Measurements from ENCODE around the gene GABRA6. TPM values are rescaled to one million over a fixed set of nuclear protein-coding genes. Genes with fewer than 3 reads are reported as not detected.

Gene GABRA6
- polyA plus RNA-seq, 1 donor: not detected

GRCh38 chr5:161691911-161692310 lies 6.4 kb downstream of the GABRA6 start:
- DNase-seq: no peak
- Histone ChIP-seq H3K9me3 (ENCODE audit: control insufficient read depth, low read depth, low read length) (no peaks in the 10 kb centered on the region), H3K27me3 (ENCODE audit: control insufficient read depth, insufficient read depth, low read length) (no peaks in the 10 kb centered on the region), H3K4me3 (ENCODE audit: low read length) (no peak overlapping the region), H3K4me1 (ENCODE audit: control insufficient read depth, insufficient read depth, low read length) (no peaks in the 10 kb centered on the region), H3K27ac (ENCODE audit: low read length) (no peak overlapping the region), H3K36me3 (ENCODE audit: control insufficient read depth, insufficient read depth, low read length) (no peaks in the 10 kb centered on the region)
- WGBS (ENCODE audit: insufficient coverage, low lambda C conversion rate): 79% methylated on average over 2 of the region's 7 CpGs

GRCh38 chr5:161697001-161697400 lies 11.5 kb downstream of the GABRA6 start:
- no peaks in the 10 kb centered on the region for H3K36me3 ChIP-seq (ENCODE audit: control insufficient read depth, insufficient read depth, low read length)
- no peaks in the 10 kb centered on the region for H3K27me3 ChIP-seq (ENCODE audit: control insufficient read depth, insufficient read depth, low read length)
- no peak overlapping the region for H3K4me3 ChIP-seq (ENCODE audit: low read length)
- no peak overlapping the region for H3K27ac ChIP-seq (ENCODE audit: low read length)
- H3K9me3 ChIP-seq (ENCODE audit: control insufficient read depth, low read depth, low read length): no peaks in the 10 kb centered on the region
- no peak for DNase-seq
- WGBS (ENCODE audit: insufficient coverage, low lambda C conversion rate): no CpG with 5 or more reads among the region's 4 CpGs
- no peaks in the 10 kb centered on the region for H3K4me1 ChIP-seq (ENCODE audit: control insufficient read depth, insufficient read depth, low read length)

GRCh38 chr5:161700065-161700464 lies 14.5 kb downstream of the GABRA6 start:
- H3K27me3 ChIP-seq (ENCODE audit: control insufficient read depth, insufficient read depth, low read length): no peaks in the 10 kb centered on the region
- no peaks in the 10 kb centered on the region for H3K9me3 ChIP-seq (ENCODE audit: control insufficient read depth, low read depth, low read length)
- no peaks in the 10 kb centered on the region for H3K4me1 ChIP-seq (ENCODE audit: control insufficient read depth, insufficient read depth, low read length)
- no peak for DNase-seq
- no peak overlapping the region for H3K4me3 ChIP-seq (ENCODE audit: low read length)
- H3K36me3 ChIP-seq (ENCODE audit: control insufficient read depth, insufficient read depth, low read length): no peaks in the 10 kb centered on the region
- no CpG with 5 or more reads among the region's 4 CpGs for WGBS (ENCODE audit: insufficient coverage, low lambda C conversion rate)
- no peak overlapping the region for H3K27ac ChIP-seq (ENCODE audit: low read length)

GRCh38 chr5:161703528-161703927 lies 18.0 kb downstream of the GABRA6 start:
- Histone ChIP-seq H3K27ac (ENCODE audit: low read length) (no peak overlapping the region), H3K4me3 (ENCODE audit: low read length) (no peak overlapping the region), H3K36me3 (ENCODE audit: control insufficient read depth, insufficient read depth, low read length) (no peaks in the 10 kb centered on the region), H3K27me3 (ENCODE audit: control insufficient read depth, insufficient read depth, low read length) (no peaks in the 10 kb centered on the region), H3K9me3 (ENCODE audit: control insufficient read depth, low read depth, low read length) (no peaks in the 10 kb centered on the region), H3K4me1 (ENCODE audit: control insufficient read depth, insufficient read depth, low read length) (no peaks in the 10 kb centered on the region)
- no CpG with 5 or more reads among the region's 2 CpGs for WGBS (ENCODE audit: insufficient coverage, low lambda C conversion rate)
- DNase-seq: no peak

- DNase-seq: no peak
- H3K27me3 ChIP-seq (ENCODE audit: control insufficient read depth, insufficient read depth, low read length): no peaks in the 10 kb centered on the region
- no peaks in the 10 kb centered on the region for H3K9me3 ChIP-seq (ENCODE audit: control insufficient read depth, low read depth, low read length)
- H3K36me3 ChIP-seq (ENCODE audit: control insufficient read depth, insufficient read depth, low read length): no peaks in the 10 kb centered on the region
- no peak overlapping the region for H3K27ac ChIP-seq (ENCODE audit: low read length)
- H3K4me3 ChIP-seq (ENCODE audit: low read length): no peak overlapping the region
- H3K4me1 ChIP-seq (ENCODE audit: control insufficient read depth, insufficient read depth, low read length): no peaks in the 10 kb centered on the region
- WGBS (ENCODE audit: insufficient coverage, low lambda C conversion rate): 86% methylated on average over 1 of the region's 1 CpG
Measured at GRCh38 chr5:161707382-161707781, 21.9 kb downstream of the GABRA6 start.

GRCh38 chr5:161709239-161709638 lies 23.7 kb downstream of the GABRA6 start:
- 74% methylated on average over 2 of the region's 5 CpGs for WGBS (ENCODE audit: insufficient coverage, low lambda C conversion rate)

GRCh38 chr5:161713042-161713441 lies 27.5 kb downstream of the GABRA6 start:
- 86% methylated on average over 1 of the region's 2 CpGs for WGBS (ENCODE audit: insufficient coverage, low lambda C conversion rate)
- H3K4me3 ChIP-seq (ENCODE audit: low read length): no peak overlapping the region
- H3K4me1 ChIP-seq (ENCODE audit: control insufficient read depth, insufficient read depth, low read length): no peaks in the 10 kb centered on the region
- no peaks in the 10 kb centered on the region for H3K36me3 ChIP-seq (ENCODE audit: control insufficient read depth, insufficient read depth, low read length)
- H3K27ac ChIP-seq (ENCODE audit: low read length): no peak overlapping the region
- DNase-seq: no peak
- H3K27me3 ChIP-seq (ENCODE audit: control insufficient read depth, insufficient read depth, low read length): no peaks in the 10 kb centered on the region
- no peaks in the 10 kb centered on the region for H3K9me3 ChIP-seq (ENCODE audit: control insufficient read depth, low read depth, low read length)

More at GRCh38 chr5:161709239-161709638, 23.7 kb downstream of the GABRA6 start:
- H3K27me3 ChIP-seq (ENCODE audit: control insufficient read depth, insufficient read depth, low read length): no peaks in the 10 kb centered on the region
- no peaks in the 10 kb centered on the region for H3K4me1 ChIP-seq (ENCODE audit: control insufficient read depth, insufficient read depth, low read length)
- H3K9me3 ChIP-seq (ENCODE audit: control insufficient read depth, low read depth, low read length): no peaks in the 10 kb centered on the region
- no peak overlapping the region for H3K27ac ChIP-seq (ENCODE audit: low read length)
- H3K36me3 ChIP-seq (ENCODE audit: control insufficient read depth, insufficient read depth, low read length): no peaks in the 10 kb centered on the region
- no peak for DNase-seq
- H3K4me3 ChIP-seq (ENCODE audit: low read length): no peak overlapping the region

GRCh38 chr5:161719157-161719556 lies 33.6 kb downstream of the GABRA6 start:
- no peak for DNase-seq
- no peaks in the 10 kb centered on the region for H3K27me3 ChIP-seq (ENCODE audit: control insufficient read depth, insufficient read depth, low read length)
- no peaks in the 10 kb centered on the region for H3K36me3 ChIP-seq (ENCODE audit: control insufficient read depth, insufficient read depth, low read length)
- H3K4me1 ChIP-seq (ENCODE audit: control insufficient read depth, insufficient read depth, low read length): no peaks in the 10 kb centered on the region
- 100% methylated on average over 1 of the region's 1 CpG for WGBS (ENCODE audit: insufficient coverage, low lambda C conversion rate)
- no peak overlapping the region for H3K4me3 ChIP-seq (ENCODE audit: low read length)
- no peak overlapping the region for H3K27ac ChIP-seq (ENCODE audit: low read length)
- H3K9me3 ChIP-seq (ENCODE audit: control insufficient read depth, low read depth, low read length): no peaks in the 10 kb centered on the region

GRCh38 chr5:161720460-161720859 lies 34.9 kb downstream of the GABRA6 start:
- H3K9me3 ChIP-seq (ENCODE audit: control insufficient read depth, low read depth, low read length): no peaks in the 10 kb centered on the region
- no peak for DNase-seq
- no peaks in the 10 kb centered on the region for H3K4me1 ChIP-seq (ENCODE audit: control insufficient read depth, insufficient read depth, low read length)
- no peaks in the 10 kb centered on the region for H3K36me3 ChIP-seq (ENCODE audit: control insufficient read depth, insufficient read depth, low read length)
- no peak overlapping the region for H3K4me3 ChIP-seq (ENCODE audit: low read length)
- H3K27me3 ChIP-seq (ENCODE audit: control insufficient read depth, insufficient read depth, low read length): no peaks in the 10 kb centered on the region
- H3K27ac ChIP-seq (ENCODE audit: low read length): no peak overlapping the region

- no peak for DNase-seq
- H3K27ac ChIP-seq (ENCODE audit: low read length): no peak overlapping the region
- H3K27me3 ChIP-seq (ENCODE audit: control insufficient read depth, insufficient read depth, low read length): no peaks in the 10 kb centered on the region
- no peaks in the 10 kb centered on the region for H3K4me1 ChIP-seq (ENCODE audit: control insufficient read depth, insufficient read depth, low read length)
- H3K4me3 ChIP-seq (ENCODE audit: low read length): no peak overlapping the region
- H3K9me3 ChIP-seq (ENCODE audit: control insufficient read depth, low read depth, low read length): no peaks in the 10 kb centered on the region
- no peaks in the 10 kb centered on the region for H3K36me3 ChIP-seq (ENCODE audit: control insufficient read depth, insufficient read depth, low read length)
- 77% methylated on average over 1 of the region's 1 CpG for WGBS (ENCODE audit: insufficient coverage, low lambda C conversion rate)
Measured at GRCh38 chr5:161734741-161735140, 49.2 kb downstream of the GABRA6 start.

GRCh38 chr5:161740433-161740832 lies 54.9 kb downstream of the GABRA6 start:
- no peaks in the 10 kb centered on the region for H3K4me1 ChIP-seq (ENCODE audit: control insufficient read depth, insufficient read depth, low read length)
- H3K27ac ChIP-seq (ENCODE audit: low read length): no peak overlapping the region
- H3K9me3 ChIP-seq (ENCODE audit: control insufficient read depth, low read depth, low read length): no peaks in the 10 kb centered on the region
- H3K4me3 ChIP-seq (ENCODE audit: low read length): no peak overlapping the region
- H3K27me3 ChIP-seq (ENCODE audit: control insufficient read depth, insufficient read depth, low read length): no peaks in the 10 kb centered on the region
- WGBS (ENCODE audit: insufficient coverage, low lambda C conversion rate): 100% methylated on average over 1 of the region's 1 CpG
- DNase-seq: no peak
- no peaks in the 10 kb centered on the region for H3K36me3 ChIP-seq (ENCODE audit: control insufficient read depth, insufficient read depth, low read length)

All from large intestine (tissue), 3 donors.